NOMO-1 (cell line): ENCODE results near the gene PFKFB3.
"Not testable (repeated sequence)": the region's sequence is repeated elsewhere in the genome, so short reads cannot be mapped to it uniquely, and the experiment has no call there.

Experiments used
- DNase-seq, 2 experiments: peaks; one replicate each; lab custom pipeline; 2025; ENCODE audit not compliant: unreplicated experiment in 2 of 2; lab: John Stamatoyannopoulos, UW

The PFKFB3 gene

GRCh38 chr10:6232846-6233724, 30.4 kb downstream of the PFKFB3 start:
- DNase-seq: no peak

GRCh38 chr10:6233725-6234277, 31.1 kb downstream of the PFKFB3 start:
- DNase-seq: no peak

GRCh38 chr10:6234371-6234770, 31.6 kb downstream of the PFKFB3 start:
- no peak for DNase-seq

GRCh38 chr10:6236349-6237198, 33.8 kb downstream of the PFKFB3 start:
- DNase-seq: no peak

- no peak for DNase-seq
Measured at GRCh38 chr10:6237199-6237530, 34.4 kb downstream of the PFKFB3 start.

GRCh38 chr10:6238587-6239212, 36.0 kb downstream of the PFKFB3 start:
- not testable (repeated sequence) for DNase-seq

GRCh38 chr10:6239213-6239991, 36.7 kb downstream of the PFKFB3 start:
- peak; percentile 28 to 65 for DNase-seq

- no peak for DNase-seq
Measured at GRCh38 chr10:6240254-6240653, 37.5 kb downstream of the PFKFB3 start.

- no peak for DNase-seq
Measured at GRCh38 chr10:6242089-6242488, 39.4 kb downstream of the PFKFB3 start.

- DNase-seq: no peak
Measured at GRCh38 chr10:6244510-6244909, 41.8 kb downstream of the PFKFB3 start.

- no peak for DNase-seq
Measured at GRCh38 chr10:6247041-6247712, 44.4 kb downstream of the PFKFB3 start.

- not testable (repeated sequence) for DNase-seq
Measured at GRCh38 chr10:6248908-6249307, 46.2 kb downstream of the PFKFB3 start.

GRCh38 chr10:6249698-6250097, 47.0 kb downstream of the PFKFB3 start:
- no peak for DNase-seq

- no peak for DNase-seq
Measured at GRCh38 chr10:6250745-6251144, 48.0 kb downstream of the PFKFB3 start.

GRCh38 chr10:6254201-6254600, 51.5 kb downstream of the PFKFB3 start:
- peak; percentile 27 to 64 for DNase-seq

- no peak for DNase-seq
Measured at GRCh38 chr10:6255548-6256061, 52.9 kb downstream of the PFKFB3 start.

- DNase-seq: no peak
Measured at GRCh38 chr10:6256439-6256838, 53.7 kb downstream of the PFKFB3 start.

GRCh38 chr10:6259153-6259552, 56.4 kb downstream of the PFKFB3 start:
- DNase-seq: no peak

- no peak for DNase-seq
Measured at GRCh38 chr10:6260843-6261242, 58.1 kb downstream of the PFKFB3 start.

GRCh38 chr10:6267941-6268340, 65.2 kb downstream of the PFKFB3 start:
- DNase-seq: no peak
